Measurements from ENCODE around the gene UGGT2.

DNA sequence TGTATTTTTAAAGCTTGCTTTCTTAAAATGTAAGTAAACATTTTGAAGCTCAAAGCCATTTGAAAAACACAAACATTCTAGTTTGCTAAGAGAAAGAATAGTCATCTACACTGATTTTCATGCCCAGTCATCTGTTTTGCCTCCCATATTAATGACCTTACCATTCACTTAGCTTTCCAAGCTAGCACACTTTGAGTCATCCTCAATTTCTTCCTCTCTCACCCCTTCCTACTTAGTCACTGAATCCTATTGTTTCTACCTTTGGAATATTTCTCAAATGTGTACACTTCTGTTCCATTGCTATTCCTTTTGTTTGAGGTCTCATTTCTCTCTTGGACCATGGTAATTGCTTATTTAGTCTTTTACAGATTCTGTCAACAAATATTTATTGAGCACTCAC is 29.4 kb upstream of the UGGT2 start:
- TF ChIP-seq SPI1 (IDR thresholded peaks at IDR 0.05; ENCODE audit: low read depth, low read length): no peak
- TF ChIP-seq POLR2A (IDR thresholded peaks at IDR 0.05; ENCODE audit: low read depth, low read length): no peak
- no peak for TF ChIP-seq POLR2AphosphoS5 (IDR thresholded peaks at IDR 0.05; ENCODE audit: low read depth, low read length)
- no peak for TF ChIP-seq TAF1 (IDR thresholded peaks at IDR 0.05; ENCODE audit: low read depth, low read length)
